ENCODE data around the gene MGRN1. TPM values are rescaled to one million over a fixed set of nuclear protein-coding genes. Genes with fewer than 3 reads are reported as not detected.

MGRN1 gene
- total and polyA plus RNA-seq, 2 of the 13 experiments (the other 11 are each of a cell fraction or from before 2014, with no cell fraction given): 11.9 to 12.6 TPM

GRCh38 chr16:4613636-4614570 is 10.7 kb upstream of the MGRN1 start (continued):
- TF ChIP-seq KLF13 (CRISPR knock-in tag; IDR thresholded peaks at IDR 0.05): peak; percentile 61; the same call in 1 of the 2 replicates
- no peak; the same call in 1 of the 2 replicates for TF ChIP-seq SP2 (CRISPR knock-in tag; IDR thresholded peaks at IDR 0.05)
- peak; percentile 67; the same call in 1 of the 2 replicates for TF ChIP-seq GMEB1 (CRISPR knock-in tag; IDR thresholded peaks at IDR 0.05; ENCODE audit: borderline replicate concordance)
- TF ChIP-seq ZNF546 (CRISPR knock-in tag; conservative IDR thresholded peaks at IDR 0.05): peak; percentile 83
- TF ChIP-seq PRPF4 (IDR thresholded peaks at IDR 0.05; ENCODE audit: low read depth, low read length, poor library complexity, severe bottlenecking): no peak
- no peak for TF ChIP-seq RXRA (CRISPR knock-in tag; IDR thresholded peaks at IDR 0.05)
- TF ChIP-seq ZNF549 (CRISPR knock-in tag; IDR thresholded peaks at IDR 0.05): no peak
- no peak for TF ChIP-seq DMAP1 (CRISPR knock-in tag; IDR thresholded peaks at IDR 0.05)
- no peak for TF ChIP-seq ZNF580 (CRISPR knock-in tag; IDR thresholded peaks at IDR 0.05; ENCODE audit: borderline replicate concordance, low read depth)
- TF ChIP-seq IRF1 (CRISPR knock-in tag; IDR thresholded peaks at IDR 0.05; ENCODE audit: low read depth): no peak
- TF ChIP-seq RARG (CRISPR knock-in tag; IDR thresholded peaks at IDR 0.05; ENCODE audit: low read depth): no peak
- 0 out of 2 replicates have a peak, but pooled peaks have one; percentile 39 for TF ChIP-seq ZBTB39 (CRISPR knock-in tag; IDR thresholded peaks at IDR 0.05)
- no peak for TF ChIP-seq SRF (IDR thresholded peaks at IDR 0.05; ENCODE audit: low read depth, low read length)
- peak; percentile 35; the same call in 1 of the 2 replicates for TF ChIP-seq ZNF891 (CRISPR knock-in tag; IDR thresholded peaks at IDR 0.05)
- no peak for TF ChIP-seq ZNF615 (CRISPR knock-in tag; IDR thresholded peaks at IDR 0.05; ENCODE audit: borderline replicate concordance)
- no peak for TF ChIP-seq EP300 (IDR thresholded peaks at IDR 0.05; ENCODE audit: low read depth in 2 of 2, low read length in 2 of 2)
- no peak for TF ChIP-seq EP300 (CRISPR knock-in tag; IDR thresholded peaks at IDR 0.05; ENCODE audit: borderline replicate concordance)
- TF ChIP-seq ZNF563 (CRISPR knock-in tag; IDR thresholded peaks at IDR 0.05): peak; percentile 67; the same call in 1 of the 2 replicates
- no peak for TF ChIP-seq PHF21A (CRISPR knock-in tag; IDR thresholded peaks at IDR 0.05)
- TF ChIP-seq ZNF780A (CRISPR knock-in tag; IDR thresholded peaks at IDR 0.05): 0 out of 2 replicates have a peak, but pooled peaks have one; percentile 61
- peak; percentile 32; the same call in 1 of the 2 replicates for TF ChIP-seq FOXA3 (CRISPR knock-in tag; IDR thresholded peaks at IDR 0.05)
- 0 out of 2 replicates have a peak, but pooled peaks have one; percentile 6 for TF ChIP-seq KLF12 (CRISPR knock-in tag; IDR thresholded peaks at IDR 0.05; ENCODE audit: borderline replicate concordance)
- no peak for TF ChIP-seq PCBP1 (IDR thresholded peaks at IDR 0.05; ENCODE audit: borderline replicate concordance, low read depth, low read length)
- TF ChIP-seq ZNF143 (CRISPR knock-in tag; IDR thresholded peaks at IDR 0.05): 0 out of 2 replicates have a peak, but pooled peaks have one; percentile 52
- no peak for TF ChIP-seq ELF1 (CRISPR knock-in tag; IDR thresholded peaks at IDR 0.05)
- TF ChIP-seq MLLT10 (CRISPR knock-in tag; IDR thresholded peaks at IDR 0.05): no peak

All from HepG2 (cell line).